HG02840 (cell line): ENCODE results near the gene IFNG-AS1.

Experiments used
- ATAC-seq: cut with Tn5 transposase; IDR thresholded peaks from one replicate; pipeline ENCODE4 v1.9.1; 2021; ENCODE audit warnings: mild to moderate bottlenecking, moderate library complexity, moderate number of reproducible peaks; ENCODE audit not compliant: unreplicated experiment, low FRiP score

IFNG-AS1 gene

DNA sequence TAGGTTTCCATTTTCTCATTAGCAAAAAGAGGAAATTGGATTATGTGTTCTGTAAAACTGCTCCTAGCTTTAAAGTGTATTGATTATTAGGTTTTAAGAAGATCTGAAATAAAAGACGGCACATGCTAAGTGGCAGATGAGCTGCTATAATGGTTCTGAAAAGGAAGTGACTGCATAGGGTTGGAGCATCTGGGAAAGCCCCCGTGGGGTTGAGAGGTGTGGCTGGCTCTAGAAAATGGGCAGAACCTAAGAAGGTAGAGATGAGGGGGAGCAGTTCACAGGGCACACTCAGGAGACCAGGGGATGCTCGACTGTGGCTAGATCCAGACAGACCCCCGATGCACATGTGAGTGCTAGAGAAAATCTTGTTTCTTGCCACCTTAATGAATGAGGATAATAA, 1.9 kb downstream of the IFNG-AS1 start:
- ATAC-seq, result peak; percentile 50

DNA sequence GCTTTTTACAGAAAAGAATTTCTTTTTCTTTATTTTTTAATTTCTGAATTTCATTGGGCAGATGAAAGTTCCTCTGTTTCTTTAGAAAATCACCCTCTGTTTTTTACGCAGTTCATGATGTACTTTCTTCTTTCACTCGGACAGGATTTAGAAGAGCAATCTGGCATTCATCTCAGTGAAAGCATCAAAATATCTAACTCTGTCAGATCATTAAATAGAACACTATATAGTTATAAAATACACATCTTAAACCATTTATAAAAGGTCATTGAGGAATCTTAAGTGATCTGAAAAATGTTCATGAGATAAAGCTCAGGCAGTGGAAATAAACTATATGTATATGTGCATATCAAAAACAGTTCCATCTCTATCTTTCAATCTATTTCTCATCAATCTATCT, 3.9 kb downstream of the IFNG-AS1 start:
- no peak for ATAC-seq

DNA sequence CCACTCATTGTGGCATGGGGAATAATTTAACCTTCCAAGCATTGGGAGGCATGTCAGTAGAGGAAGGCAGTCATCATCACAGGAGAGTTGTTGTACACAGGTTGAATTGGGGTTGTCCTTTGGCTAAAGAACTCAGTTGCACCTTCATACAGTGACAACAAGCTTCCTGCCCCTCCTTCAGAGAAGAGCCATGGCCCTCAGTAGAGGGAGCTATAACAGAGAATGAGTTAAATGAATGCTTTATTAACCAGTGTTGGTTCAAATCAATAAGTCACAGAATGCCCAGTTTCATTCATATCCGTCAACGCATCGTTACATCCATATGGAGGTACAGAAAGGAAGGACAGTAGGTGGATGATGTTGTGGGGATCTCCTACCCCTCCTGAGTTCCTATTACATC, 4.8 kb downstream of the IFNG-AS1 start:
- no peak for ATAC-seq

DNA sequence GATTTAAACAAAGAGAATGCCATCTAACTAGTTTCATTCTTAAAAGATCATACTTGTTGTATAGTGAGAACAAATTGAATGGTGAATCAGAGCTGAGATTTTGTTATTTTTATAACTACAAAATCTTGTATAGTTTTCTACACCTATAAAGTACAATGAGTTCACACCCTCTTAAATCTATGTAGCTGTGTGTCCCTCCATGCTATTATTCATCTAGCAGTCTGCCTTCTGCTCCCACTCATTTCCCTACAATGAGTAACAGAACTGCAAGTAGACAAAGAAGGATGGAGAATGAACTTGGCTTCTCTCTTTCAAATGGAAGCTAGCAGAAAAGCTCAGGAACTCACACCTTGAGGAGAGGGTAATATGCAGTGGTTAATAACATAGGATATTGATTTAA, 7.1 kb downstream of the IFNG-AS1 start:
- no peak for ATAC-seq

DNA sequence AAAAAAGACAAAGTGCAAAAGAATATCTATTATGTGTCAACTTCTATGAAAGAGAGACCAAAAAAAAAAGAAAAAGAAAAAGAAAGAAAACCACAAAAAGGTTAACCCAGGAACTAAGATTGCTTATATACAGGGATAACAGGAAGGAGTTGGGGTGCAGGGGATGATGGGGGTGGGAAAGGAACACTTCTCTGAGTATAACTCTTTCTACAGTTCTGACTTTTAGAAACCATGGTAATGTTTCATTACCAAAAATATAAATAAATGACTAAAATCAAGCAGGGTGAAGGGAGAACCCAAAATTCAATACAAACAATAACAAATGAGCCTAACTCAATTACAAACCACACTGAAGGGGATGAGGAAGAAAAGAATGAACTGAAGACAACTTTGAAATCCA, 9.1 kb downstream of the IFNG-AS1 start:
- no peak for ATAC-seq

DNA sequence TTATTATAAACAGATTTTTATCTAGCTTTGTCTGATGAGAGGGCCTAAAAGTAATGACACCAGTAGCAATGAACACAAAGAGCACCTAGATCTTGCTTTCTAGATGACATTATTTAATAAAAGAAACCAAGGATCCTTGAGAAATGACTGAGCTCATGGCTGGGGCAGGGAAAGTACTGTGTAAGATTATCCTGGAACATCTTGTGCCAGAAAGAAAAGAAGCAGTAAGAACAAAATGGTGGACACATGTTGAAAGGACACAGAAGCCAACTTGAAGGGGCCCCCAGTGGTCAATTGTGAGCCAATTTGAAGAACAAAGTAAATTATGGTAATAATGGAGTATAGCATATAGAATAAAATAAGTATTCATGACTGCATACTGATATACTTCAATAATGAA, 10.0 kb downstream of the IFNG-AS1 start:
- ATAC-seq, result no peak

DNA sequence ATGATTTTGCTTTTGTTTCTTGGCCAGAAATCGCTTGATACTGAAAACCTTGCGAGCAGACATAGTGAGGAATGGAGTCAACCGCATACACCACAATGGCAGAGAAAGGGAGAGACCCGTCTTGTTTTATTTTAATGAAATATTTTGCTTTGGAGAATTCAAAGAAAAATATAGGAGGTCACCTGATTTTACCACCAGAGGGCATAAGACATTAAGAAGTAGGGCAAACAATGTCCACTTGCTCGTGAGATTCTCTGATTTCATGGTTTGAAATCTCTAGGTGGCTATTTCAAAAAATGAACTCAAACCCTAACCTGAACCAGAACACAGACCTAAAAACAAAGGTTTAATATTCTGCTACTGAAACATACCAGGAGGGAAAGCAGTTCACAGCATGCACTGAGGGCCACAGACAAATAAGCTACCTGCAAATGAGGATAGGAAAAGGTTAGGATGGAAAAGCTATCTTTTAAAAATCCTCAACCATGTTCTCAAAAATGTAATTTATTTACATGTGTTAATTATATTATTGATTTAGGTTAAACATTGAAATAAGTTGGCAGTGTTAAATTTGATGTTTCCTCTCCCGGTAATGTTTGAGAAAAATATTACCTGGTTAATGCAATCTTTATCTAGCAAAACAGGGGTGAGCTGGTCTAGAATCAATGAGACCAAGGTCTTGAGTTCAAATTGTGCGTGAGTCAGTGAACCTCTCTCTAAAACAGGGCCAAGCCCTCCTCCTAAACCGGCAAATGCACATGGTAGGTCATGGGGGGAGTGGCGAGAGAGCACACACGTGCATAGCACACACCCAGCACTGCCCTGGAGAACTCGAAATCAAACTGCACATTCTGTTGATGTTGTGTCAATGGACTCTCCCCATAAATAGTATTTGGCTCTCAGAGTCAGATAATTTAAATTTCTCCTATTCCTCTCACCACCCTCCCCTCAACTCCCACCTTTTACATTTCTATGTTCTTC, 12.5 kb downstream of the IFNG-AS1 start:
- ATAC-seq, result no peak

DNA sequence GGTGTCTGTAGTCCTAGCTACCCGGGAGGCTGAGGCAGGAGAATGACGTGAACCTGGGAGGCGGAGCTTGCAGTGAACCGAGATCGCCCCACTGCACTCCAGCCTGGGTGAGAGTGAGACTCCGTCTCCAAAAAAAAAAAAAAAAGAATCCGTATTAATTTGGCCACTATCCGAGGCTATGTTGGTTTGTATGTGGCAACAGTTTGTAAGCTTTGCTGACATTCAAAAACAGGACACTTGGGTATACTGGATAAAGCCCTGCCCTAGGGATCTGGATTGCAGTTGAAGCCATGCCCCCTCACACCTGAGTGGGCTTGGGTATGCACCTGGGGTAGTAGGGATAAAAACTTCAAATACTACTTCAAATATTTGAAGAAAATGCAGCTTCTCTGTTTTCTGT, 14.5 kb downstream of the IFNG-AS1 start:
- ATAC-seq, result no peak

DNA sequence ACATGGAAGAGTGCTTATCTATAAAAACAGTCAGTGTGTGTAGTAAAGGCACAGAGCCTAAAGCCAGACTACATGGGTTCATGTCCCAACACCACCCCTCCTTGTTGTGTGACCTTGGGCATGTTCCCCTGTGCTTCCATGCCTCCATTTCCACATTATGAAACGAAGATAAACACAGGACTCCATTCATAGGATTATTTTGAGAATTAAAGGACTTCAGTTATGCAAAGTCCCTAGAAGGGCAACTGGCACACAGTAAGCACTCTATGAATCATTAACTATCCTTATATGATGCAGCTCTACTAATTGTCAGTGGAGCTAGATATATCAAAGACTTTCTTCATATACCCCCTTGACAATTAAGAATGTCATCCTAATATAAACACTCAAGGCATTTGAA, 17.8 kb downstream of the IFNG-AS1 start:
- ATAC-seq, result no peak

DNA sequence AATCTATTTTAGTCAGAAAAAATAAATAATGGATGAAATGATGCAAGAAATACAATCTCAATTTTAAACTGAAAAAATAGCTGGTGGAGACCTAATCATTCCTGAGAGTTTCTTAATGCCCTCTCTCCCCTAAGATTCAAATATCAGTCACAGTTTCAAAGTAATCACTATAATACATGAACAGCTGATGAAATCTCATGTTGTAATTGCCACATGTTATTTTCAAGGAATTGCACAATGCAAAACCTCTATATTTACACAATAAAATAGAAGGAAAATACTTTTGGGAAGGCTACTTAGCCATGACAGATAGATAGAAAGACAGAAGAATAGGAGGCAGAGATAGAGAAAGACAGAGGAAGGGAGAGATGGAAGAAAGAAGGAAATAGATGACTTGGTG, 18.2 kb downstream of the IFNG-AS1 start:
- ATAC-seq, result no peak

DNA sequence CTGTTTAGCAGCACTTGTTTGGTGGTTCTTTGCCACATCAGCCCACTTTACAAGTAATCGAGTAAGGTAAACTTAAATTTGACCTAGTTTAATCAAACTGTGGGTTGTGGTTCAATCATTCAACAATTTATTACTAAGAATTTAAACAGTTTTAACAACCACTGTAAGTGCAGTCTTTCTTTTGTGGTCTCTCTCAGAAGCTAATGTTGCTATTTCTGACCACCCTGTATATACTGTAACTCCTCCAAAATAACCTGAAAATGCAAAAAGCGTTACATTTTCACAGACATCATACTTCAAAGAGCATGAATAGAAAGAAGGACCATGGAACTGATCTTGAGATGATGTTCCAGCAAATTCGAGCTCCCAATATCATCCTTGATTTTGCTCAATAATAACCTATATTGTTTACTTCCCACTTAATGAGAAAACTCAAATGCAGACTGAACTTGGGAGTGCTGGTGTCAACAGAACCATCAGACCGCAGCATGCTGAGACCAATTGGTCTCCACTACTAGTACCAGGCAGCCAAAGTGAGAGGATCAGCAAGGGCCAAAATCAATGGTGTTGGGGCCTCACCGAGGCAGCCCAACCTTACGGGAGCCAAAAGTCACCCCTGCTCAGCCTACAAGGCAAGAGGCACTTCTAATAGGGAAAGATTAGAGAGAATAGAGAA, 22.1 kb downstream of the IFNG-AS1 start:
- no peak for ATAC-seq

DNA sequence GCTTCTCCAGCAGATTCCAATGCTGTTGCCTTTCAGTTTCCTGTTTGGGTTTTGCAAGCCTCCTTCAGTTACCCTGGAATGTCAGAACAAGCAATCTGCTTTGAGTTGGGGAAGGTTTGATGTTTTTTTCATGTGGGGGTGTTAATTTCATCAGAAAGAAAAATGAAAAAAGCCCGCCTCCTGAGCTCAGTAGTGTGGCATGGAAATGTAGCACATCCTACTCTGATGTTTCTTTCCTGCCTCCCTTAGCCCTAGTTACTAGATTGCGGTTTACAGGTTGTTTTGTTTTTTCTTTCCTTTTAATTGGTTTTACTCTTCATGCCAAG, 22.6 kb downstream of the IFNG-AS1 start:
- ATAC-seq, result no peak

DNA sequence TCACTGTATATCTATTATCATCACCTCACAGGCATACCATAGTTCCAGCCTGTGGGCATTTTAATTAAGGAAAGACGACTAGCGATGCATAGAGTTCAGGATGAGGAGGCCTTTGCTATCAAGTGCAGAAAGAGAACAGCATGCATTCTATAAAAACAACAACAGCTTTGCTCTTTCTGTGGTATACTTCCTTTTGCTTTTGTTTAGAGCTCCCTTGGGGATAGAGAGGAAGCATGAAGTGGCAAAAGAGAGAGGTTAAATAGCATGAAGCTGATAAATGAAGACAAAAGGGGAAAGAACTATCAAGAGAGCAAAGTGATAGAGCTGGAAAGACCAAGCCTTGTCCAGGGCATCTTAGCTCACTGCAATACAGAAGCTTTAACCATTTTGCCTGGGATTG, 23.5 kb downstream of the IFNG-AS1 start:
- no peak for ATAC-seq

DNA sequence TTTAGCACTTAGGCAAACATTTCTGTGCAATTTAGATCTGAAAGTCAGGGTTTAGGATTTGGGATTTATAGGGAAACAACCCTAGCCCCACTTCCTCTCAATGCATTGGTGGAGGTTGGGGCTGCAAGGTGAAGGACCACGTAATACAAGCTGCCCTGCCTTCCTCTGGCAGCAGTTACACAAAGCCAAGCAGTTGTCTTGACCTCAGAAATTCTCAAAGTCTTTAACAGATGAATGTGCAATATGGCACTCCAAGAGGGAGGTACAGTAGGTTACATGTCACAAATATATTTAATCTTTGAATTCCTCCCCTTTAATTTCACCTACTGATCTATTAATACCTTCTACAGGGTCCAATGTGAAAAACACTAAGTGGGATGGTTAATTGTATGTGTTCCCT, 23.9 kb downstream of the IFNG-AS1 start:
- no peak for ATAC-seq

DNA sequence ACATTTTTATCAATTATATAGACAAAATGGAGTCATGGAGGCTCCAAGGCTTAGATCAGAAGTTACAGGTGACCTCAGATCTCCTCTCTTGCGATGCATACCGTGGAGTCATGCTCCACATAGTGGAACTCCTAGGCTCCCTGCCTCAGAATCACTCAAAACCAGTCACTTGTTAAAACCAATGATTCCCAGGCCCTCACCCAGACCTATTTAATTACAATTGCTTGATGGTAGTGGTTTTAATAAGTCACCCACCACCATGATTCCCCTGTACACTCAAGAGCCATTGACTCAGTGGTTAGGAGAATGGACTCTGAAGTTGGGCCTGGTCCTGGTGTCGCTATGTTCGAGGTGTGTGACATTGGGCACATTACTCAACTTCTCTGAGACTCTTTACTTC, 26.9 kb downstream of the IFNG-AS1 start:
- no peak for ATAC-seq

DNA sequence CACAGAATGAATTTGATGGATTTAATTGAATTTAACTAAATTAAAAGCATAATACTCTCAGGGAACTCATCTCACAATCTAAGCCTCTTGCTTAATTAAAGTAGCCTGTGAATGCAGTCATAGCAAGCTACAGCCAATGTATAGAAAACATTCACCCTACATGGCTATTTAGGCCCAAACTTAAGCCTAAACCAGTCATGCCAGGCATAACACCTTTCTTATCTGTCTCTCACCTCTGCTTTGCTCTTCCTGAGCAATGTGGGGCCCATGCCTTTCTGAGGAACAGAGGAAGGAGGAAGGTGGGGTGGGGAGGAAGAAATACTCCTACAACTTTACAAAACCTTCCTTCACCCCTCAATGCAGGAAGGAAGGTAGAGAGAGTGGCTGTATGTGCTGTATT, 29.1 kb downstream of the IFNG-AS1 start:
- no peak for ATAC-seq

DNA sequence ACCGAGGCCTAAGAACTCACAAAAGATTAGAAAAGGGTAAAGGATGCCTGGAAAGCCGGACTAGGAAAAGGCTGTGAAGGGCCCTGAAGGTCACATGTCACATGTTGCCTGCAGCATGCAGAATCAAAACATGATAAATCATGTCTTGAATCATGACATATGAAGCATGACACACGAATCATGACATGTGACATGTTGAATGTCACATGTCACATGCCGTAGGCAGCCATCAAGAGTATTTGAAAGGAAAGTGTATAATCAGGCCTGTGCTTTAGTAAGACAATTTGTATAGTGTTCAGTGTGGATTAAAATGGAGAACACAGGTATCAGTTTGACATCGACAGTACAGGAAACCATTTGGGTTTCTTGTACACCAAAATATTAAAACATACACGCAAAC, 30.8 kb downstream of the IFNG-AS1 start:
- no peak for ATAC-seq

DNA sequence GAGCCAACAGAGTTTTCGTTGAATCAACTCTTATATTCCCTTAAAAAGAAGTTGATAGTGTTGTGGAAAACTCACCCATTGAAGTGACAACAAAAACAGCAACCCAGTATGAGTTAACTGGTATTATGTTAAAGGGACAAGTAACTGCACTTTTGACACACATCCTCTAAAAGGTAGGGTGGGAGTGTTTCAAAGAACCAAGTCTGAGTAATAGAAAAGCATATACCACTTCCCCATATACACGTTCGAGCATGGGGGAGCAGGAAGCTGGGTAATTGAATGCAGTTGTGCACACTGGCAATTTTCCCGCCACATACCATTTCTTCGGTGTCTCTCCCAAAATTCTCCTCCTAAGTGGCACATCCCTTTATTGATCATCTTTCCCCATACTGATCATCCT, 31.5 kb downstream of the IFNG-AS1 start:
- ATAC-seq, result no peak

DNA sequence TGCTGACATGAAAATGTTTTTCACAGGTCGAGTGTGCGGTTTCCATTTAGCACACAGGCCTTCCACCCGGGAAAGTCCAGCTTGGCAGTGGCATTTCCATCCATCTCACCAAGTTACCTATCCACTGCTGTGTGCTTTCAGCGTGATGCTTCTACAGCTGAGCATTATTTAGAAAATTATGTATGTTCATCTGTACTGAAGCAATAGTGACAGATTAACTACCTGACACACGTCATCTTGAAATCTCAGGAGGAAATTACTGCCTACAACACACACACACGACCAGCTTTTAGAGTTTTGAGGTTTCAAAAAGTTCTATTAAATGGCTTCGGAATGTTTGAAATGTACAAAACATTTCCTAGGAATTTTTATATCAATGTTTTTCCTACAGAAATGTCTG, 39.4 kb downstream of the IFNG-AS1 start:
- no peak for ATAC-seq

DNA sequence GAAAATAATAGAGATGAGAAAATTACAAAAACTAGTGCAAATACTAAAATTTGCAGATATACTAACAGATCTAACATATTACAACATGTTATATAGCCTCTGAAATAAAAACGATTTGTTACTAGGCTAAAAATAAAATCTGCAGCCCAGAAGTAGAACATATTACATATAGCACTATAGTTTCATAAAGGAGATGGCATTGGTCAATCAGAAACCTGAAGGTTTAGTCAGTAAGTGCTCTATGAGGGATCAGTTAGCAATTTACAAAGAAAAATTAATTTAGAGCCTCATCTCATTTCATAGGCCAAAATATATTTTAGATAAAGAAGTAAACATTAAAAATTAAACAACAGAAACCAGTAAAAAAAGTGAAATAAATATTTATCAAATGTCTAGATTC, 41.0 kb downstream of the IFNG-AS1 start:
- ATAC-seq, result no peak

DNA sequence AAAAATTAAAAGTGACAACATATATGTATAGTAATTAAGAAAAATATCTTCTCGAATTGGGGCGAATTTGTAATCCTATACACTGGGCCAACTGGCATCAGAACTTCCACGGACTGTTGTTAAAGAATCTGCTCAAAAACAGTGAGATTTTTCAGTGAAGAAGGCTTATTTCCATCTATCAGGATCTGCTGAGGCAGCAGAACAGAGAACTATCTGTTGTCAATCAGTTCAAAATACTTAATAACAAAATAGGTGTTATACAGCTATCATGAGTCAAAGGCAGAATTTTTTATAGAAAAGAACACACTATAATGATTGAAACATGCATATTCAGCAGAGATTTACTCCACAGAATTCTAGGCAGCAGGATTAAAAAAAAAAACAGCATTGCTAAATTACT, 41.9 kb downstream of the IFNG-AS1 start:
- no peak for ATAC-seq
